Fibroblast of skin of right quadriceps (primary cell): ENCODE measurements around the gene NOSIP.

Experiments used
- DNase-seq: peaks from one replicate; pipeline ENCODE4 v3.0.0-alpha.2; 2013

The NOSIP gene

DNA sequence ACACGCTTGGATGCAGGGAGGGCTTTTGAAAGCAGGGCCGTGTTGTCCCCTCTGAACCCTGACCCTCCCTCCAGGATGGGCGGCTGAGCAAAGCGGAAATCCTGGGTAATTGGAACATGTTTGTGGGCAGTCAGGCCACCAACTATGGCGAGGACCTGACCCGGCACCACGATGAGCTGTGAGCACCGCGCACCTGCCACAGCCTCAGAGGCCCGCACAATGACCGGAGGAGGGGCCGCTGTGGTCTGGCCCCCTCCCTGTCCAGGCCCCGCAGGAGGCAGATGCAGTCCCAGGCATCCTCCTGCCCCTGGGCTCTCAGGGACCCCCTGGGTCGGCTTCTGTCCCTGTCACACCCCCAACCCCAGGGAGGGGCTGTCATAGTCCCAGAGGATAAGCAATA is 37.3 kb downstream of the NOSIP start:
- DNase-seq, result no peak

- DNase-seq, result no peak
These were observed 37.9 kb downstream of the NOSIP start for GRCh38 chr19:49542446-49542845.

- no peak for DNase-seq
These were observed 38.4 kb downstream of the NOSIP start for GRCh38 chr19:49541914-49542313.

GRCh38 chr19:49539192-49539952 is 41.0 kb downstream of the NOSIP start:
- no peak for DNase-seq

DNA sequence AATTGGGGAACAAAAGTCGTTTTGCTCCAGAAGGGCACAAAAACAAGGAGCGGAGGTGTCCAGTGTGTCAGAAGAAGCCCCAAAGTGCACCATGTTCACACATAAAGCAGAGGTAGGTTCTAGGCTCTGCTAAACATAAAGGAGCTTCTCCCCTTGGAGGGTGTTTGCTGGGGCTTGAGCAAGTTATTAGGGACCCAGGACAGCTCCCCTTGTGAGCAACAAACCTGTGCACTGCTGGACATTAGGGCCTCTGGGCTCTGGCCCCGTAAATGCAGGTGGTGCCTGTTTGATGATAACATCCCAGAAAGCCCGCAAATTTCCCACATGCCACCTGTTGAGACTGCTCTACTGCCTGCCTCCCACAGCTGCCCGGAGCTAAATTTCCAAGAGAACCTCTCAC is 41.7 kb downstream of the NOSIP start:
- DNase-seq, result no peak

DNA sequence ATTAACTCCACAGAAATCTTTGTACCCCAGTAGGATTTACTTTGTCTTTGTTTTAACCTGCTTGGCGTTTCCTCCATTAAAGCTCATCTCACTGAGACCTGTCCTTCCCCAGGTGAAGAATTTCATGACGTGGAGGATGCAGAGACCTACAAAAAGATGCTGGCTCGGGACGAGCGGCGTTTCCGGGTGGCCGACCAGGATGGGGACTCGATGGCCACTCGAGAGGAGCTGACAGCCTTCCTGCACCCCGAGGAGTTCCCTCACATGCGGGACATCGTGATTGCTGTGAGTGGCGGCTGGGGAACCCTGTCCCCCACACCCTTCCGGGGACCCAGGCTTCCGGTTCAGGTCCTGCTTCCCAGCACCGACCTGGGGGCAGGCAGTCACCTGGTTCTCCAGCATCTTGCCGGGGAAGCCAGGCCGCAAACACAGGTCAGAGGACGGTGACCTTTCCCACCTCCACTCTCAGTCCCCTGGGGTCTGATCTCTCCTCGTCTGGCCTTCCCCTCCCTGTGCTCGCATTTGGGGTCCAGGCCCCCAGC is 43.4 kb downstream of the NOSIP start:
- no peak for DNase-seq

DNA sequence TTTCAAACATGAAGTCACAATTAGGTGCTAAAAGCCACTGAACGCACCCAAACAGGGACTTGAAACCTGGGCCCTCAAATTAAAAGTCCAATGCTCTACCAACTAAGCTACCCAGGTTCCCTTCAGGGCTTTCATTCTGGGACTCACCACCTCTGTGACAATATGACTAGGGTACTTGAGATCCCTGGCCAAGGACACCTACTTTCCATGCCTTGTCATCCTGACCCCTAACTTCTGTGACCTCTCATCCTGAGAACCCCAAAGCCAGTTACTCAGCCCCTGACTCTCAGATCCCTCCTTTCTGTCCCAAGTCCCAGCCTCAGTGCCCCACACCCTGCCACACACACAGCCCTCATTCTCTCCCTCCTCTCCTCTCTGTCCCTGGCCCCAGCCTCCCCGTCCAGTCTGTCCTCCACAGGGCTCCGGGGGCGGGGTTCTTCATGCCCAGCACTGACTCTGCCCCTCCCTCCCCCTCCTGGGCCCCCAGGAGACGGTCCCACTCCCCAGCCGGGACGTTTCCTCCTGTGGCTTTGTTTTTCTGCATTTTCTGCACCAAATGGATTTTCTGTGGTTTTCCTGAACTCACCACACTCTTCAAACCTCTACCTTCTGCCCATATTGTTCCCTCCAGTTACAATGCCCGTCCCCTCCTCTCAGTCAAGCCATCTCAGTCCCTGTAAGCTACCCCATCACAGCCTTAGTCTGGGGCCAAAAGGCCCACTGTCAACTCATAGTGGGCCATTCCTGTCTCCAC is 45.5 kb downstream of the NOSIP start:
- no peak for DNase-seq

GRCh38 chr19:49533551-49534488 is 46.5 kb downstream of the NOSIP start:
- DNase-seq, result peak; percentile 56

DNA sequence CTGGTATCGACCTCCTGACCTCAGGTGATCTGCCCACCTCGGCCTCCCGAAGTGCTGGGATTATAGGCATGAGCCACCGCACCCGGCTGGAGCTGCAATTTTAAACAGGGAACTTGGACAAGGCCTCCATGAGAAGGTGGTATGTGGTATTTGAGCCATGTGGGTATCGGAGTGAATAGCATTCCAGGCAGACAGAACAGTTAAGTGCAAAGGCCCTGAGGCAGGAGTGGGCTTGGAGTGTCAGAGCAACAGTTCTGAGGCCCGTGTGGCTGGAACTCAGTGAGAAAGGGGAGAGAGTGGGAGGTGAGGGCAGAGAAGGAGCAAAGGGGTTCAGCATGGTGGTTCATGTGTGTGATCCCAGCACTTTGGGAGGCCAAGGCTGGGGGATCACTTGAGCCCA is 49.6 kb downstream of the NOSIP start:
- no peak for DNase-seq

GRCh38 chr19:49528211-49528771 is 52.1 kb downstream of the NOSIP start:
- peak; percentile 56 for DNase-seq

- no peak for DNase-seq
These were observed 55.4 kb downstream of the NOSIP start for GRCh38 chr19:49524812-49525455.

GRCh38 chr19:49520705-49521319 is 59.5 kb downstream of the NOSIP start:
- no peak for DNase-seq

DNA sequence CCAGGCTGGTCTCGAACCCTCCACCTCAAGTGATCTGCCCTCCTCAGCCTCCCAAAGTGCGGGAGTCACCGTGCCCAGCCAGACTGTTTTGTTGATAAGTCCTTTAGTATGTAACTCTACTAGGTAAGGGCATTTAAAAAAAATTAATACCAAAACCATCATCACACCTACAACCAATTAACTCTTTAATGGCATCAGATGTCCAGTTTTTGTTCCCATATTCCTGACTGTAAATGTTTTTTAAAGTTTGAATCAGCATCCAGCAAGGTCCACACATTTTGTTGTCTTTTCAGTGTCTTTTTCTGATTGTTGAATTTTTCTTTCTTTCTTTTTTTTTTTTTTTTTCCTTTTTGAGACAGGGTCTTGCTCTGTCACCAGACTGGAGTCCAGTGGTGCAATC is 62.3 kb downstream of the NOSIP start:
- DNase-seq, result no peak

GRCh38 chr19:49515767-49516166 is 64.6 kb downstream of the NOSIP start:
- no peak for DNase-seq

DNA sequence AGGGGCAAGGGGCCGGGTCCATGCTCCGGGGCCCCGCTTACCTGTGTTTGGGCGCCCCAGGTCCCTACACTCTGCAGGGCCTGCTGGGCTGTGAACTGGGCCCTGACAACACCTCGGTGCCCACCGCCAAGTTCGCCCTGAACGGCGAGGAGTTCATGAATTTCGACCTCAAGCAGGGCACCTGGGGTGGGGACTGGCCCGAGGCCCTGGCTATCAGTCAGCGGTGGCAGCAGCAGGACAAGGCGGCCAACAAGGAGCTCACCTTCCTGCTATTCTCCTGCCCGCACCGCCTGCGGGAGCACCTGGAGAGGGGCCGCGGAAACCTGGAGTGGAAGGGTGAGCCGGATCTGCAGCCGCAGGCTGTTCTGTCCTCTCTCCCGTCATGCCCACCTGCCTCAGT is 66.2 kb downstream of the NOSIP start:
- no peak for DNase-seq

DNA sequence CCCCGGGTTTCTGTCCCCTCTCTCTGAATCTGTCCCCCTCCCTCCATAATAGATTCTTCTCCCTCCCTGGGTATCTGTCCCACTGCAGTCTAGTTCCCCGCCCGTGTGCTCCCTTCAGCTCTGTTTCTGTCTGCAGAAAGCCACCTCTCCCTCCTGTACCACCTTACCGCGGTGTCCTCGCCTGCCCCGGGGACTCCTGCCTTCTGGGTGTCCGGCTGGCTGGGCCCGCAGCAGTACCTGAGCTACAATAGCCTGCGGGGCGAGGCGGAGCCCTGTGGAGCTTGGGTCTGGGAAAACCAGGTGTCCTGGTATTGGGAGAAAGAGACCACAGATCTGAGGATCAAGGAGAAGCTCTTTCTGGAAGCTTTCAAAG is 66.6 kb downstream of the NOSIP start:
- DNase-seq, result no peak

DNA sequence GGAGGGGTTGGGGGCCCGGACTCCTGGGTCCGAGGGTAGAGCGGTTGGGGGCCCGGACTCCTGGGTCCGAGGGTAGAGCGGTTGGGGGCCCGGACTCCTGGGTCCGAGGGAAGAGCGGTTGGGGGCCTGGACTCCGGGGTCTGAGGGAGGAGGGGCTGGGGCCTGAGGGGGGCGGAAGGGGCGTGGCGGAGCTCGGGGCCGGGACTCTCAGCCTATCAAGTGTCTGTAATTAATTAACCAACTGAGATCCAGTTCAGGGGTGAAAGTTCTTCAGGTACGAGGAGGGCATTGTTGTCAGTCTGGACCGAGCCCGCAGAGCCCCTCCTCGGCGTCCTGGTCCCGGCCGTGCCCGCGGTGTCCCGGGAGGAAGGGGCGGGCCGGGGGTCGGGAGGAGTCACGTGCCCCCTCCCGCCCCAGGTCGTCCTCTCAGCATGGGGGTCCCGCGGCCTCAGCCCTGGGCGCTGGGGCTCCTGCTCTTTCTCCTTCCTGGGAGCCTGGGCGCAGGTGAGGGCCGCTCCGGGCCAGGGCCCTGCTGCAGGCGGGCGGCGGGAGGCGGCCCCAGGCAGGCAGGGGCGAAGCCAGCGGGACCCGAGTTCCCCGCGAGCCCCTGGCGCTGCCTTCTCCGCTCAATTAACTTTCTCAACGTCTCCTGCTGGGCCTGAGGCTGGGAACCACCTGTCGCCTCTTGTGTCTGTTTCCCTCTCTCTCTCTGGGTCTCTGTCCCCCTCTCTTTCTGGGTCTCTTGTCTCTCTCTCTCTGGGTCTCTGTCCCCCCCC is 67.2 kb downstream of the NOSIP start:
- DNase-seq, result no peak

DNA sequence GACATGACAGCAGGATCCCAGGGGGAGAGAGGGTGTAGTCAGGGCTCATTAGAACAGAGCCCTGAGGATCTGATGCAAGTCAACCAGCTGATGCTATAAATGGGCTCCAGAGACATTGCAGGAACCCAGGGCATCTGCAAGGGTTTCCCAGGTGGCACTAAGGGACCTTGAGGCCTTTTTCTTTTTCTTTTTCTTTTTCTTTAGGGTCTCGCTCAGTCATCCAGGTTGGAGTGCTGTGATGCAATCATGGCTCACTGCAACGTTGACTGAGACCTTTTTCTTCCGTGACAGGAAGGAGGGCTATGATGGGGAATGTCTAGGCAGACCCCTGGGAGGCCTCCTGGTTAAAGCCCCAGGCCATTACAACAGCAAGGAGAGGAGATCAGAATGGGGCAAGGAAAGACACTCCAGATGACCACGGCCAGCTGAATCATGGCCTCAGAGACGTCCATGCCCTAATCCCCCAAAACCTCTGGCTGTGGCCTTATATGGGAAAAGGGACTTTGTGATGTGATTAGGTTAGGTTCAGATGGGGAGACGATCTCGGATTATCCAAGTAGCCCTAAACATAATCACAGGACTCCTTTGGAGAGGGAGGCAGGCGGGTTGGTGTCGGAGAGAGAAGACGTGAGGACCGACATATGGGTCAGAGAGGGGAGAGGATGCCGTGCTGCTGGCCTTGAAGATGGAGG is 72.4 kb downstream of the NOSIP start:
- DNase-seq, result no peak

DNA sequence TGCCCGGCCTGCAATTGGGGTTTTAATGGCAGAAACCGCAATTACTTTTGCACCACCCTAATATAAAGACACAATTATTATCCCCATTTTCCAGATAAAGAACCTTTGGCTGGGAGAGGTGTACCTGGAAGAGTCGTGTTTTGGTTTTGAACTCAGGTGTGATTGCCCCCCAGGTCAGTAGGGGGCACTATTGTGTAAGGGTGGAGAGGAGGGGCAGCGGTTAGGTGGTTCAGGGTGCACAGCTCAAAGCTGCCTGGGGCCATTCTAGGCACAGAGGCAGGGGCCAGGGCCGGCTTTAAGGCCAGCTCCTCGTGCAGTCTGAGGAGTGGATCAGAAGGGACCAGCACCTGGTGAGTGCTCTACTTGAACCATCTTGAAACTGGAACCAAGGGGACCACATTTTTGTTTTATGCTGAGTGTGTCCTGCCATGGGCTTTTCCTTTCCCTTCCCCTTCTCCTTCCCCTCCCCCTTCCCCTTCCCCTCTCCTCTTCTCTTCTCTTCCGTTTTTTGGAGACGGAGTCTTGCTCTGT is 73.7 kb downstream of the NOSIP start:
- peak; percentile 47 for DNase-seq
